ENCODE measurements around the gene CYP19A1.

The CYP19A1 gene

DNA sequence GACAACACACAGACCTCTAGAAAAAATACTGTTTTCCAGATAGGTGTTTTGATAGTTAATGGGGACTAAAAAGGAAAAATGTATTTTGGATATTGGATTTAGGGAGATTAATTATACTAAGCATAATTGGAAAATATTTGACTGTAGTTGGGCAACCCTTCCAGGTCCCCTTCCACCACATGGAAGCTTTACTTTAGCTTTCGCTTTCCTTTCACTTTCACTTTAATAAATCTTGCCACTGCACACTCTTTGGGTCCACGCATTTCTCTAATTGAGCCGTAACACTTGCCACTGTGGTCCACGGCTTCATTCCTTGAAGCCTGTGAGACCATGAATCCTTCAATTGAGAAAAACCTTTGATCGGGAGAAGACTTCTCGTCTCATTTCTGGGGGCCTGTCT is 18.6 kb upstream of the CYP19A1 start:
- no peak for DNase-seq

DNA sequence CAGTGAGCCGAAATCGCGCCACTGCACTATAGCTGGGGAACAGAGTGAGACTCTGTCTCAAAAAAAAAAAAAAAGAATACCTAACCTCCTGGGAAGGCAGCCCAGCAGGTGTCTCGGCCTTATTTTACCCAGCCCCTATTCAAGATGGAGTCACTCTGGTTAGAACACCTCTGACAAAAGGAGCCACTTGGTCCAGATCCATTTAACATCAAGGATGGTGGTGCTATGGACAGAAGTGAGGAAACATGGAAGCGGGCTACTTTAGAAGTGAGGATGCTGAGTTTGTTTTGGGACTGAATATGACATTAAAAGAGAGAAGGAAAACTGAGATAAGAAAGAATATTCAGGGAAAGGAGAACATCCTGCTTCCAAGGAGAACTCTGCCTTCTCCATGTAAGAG is 17.8 kb upstream of the CYP19A1 start:
- DNase-seq = no peak

DNA sequence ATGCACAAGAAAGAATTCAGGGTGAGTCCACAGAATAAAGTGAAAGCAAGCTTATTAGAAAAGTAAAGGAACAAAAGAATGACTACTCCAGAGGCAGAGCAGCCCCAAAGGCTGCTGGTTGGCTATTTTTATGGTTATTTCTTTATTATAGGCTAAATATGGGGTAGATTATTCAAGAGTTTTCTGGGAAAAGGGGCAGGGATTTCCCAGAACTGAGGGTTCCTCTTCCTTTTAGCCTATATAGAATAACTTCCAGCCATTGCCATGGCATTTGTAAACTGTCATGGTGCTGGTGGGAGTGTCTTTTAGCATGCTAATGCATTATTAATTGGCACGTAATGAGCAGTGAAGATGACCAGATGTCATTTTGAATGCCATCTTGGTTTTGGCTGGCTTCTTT is 16.7 kb upstream of the CYP19A1 start:
- DNase-seq = no peak

DNA sequence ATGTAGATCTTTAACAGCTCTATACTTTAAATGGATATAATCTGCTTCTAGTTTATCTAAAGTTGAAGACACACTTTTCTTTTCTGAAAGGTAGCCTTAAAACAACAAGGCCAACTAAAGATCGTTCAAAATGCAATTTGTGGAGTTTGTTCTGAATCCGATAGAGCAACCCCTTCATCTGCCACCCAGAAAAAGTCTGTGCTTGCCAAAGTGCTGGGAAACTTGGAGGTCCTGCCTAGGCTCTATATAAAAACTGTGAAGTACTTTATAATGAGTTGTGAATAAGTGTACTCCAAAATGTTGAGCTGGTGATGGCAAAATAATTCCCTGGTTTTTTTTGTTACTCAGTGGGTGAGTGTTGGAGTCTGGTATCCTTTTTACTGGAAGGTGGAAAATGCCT is 15.6 kb upstream of the CYP19A1 start:
- no peak for DNase-seq

DNA sequence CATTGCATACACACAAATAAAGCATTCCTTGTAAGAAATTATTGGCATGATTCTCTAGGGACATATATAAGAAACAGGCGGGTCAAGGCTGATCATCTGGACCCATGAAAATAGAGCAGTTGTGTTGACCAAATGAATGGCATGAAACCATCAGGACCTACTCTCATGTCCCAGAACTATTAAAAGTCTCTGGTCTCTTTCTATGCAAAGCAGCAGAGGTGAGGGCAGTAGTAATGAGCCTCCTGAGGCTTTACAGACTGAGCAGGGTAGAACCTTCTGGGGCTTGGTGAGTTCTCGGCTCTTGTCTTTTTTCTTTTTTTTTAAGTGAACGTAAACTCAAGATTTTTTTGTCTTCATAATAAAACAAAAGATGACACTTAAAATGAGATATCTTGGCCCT is 12.3 kb upstream of the CYP19A1 start:
- DNase-seq = no peak

DNA sequence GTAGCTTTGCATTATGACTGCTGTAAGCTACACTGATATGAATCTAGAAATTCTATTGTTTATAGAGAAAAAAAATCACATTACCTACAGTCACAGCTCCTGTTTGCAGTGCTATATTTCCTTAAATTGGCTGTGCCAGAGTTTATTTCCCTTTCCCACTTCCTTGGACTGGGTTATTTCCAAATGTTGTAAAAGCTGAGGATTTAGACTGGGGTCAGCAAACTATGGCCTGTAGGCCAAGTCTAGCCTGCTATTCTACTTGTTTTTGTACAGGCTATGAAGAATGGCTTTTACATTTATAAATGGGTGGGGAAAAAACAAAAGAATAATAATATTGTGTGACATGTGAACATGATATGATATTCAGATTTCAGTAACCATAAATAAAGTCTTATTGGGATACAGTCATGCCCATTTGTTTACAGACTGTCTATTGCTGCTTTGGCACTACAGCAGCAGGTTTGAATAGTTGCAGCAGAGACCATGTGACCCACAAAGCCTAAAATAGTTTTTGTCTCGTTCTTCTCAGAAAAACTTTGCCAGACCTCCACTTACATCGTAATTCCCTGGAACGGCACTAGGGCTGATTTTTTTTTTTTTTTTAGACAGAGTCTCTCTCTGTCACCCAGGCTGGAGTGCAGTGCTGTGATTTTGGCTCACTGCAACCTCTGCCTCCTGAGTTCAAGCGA is 10.9 kb upstream of the CYP19A1 start:
- DNase-seq = no peak

DNA sequence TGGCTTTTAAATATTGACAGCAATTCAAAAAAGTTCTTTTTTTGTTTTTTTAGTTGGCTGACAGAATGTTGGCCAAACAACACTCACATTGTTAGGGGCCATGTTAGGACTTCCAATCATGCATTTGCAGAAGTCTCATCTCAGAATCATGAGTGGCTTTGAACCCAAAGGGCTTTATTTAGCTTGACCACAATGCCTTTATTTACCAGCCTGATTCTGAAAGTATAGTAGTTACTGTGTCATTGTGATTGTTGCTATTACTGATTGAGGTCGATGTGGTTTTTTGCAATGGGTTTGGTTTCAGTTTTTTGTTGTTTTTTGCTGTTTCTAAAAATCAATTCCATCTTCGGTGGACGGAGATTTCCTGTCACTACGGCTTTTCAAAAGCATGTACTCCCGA is 10.3 kb upstream of the CYP19A1 start:
- no peak for DNase-seq

DNA sequence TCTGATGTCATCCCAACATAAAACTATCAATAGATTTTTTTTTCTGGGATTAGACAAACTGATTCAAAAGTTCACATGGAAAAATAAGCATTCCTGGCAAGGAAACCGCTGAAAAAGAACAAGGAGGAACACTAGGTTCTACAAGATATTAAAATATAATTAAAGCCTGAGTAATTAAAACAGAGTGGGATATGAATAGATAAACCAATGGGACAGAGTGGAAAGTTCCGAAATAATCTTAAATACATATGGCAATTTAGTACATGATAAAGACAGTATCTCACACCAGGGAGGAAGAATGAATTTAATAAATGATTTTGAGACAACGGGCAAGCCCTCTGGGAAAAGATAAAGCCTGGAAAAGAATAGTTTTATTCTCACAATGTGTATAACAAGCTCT is 7.7 kb upstream of the CYP19A1 start:
- no peak for DNase-seq

DNA sequence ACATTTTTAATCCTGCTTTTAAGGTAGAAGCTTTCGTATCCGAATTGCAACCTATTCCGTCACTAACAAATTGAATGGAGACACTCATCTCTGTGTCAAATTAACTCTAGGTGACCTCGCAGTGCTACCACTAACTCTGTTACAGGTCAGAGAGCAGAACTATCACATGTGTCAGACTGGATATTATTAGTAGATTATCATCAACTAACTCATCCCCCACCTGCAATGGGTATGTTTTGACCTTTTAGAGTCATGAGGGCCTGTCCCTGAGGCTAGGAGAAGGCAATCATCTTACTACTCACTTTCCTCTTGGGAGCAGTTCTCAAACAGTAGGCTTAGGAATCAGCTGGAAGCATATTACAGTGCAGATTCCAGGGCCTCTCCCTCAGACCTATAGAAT is 5.1 kb upstream of the CYP19A1 start:
- no peak for DNase-seq

DNA sequence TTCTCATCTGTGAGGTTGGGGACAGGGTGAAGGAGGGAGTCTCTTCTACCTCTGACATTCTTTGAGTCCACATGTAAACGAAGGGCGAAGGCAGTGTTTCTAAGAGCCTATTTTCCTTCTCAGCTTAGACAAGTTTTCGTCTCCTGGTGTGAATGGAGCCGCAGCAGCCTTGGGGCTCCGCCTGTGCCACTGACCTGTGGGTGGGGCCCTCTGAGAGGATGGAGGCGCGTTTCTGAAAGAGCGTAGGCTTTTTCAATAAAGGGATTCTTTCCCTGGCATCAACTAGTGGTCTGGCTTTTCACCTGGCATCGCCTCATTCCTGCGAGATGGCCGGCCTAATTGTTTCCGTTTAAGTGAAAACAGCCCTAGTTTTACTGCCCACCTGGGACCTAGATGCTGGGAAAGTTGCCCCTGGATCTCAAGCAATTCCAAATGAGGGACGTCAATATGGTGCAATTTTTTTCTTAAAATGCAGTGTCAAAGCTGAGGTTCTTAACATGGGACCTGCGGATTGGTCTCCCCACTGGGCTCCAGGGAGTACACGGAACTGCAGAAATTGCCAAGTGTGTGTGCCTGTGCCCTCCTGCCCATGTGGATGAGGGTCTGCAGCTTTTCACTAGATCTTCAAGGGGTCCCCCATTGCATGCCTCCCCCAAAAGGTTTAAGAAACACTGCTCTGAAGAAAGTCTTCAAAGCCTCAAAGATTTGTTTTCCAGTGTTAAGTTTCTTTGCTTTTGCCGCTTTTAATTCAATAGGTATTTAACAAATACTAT is 4.0 kb upstream of the CYP19A1 start:
- no peak for DNase-seq

DNA sequence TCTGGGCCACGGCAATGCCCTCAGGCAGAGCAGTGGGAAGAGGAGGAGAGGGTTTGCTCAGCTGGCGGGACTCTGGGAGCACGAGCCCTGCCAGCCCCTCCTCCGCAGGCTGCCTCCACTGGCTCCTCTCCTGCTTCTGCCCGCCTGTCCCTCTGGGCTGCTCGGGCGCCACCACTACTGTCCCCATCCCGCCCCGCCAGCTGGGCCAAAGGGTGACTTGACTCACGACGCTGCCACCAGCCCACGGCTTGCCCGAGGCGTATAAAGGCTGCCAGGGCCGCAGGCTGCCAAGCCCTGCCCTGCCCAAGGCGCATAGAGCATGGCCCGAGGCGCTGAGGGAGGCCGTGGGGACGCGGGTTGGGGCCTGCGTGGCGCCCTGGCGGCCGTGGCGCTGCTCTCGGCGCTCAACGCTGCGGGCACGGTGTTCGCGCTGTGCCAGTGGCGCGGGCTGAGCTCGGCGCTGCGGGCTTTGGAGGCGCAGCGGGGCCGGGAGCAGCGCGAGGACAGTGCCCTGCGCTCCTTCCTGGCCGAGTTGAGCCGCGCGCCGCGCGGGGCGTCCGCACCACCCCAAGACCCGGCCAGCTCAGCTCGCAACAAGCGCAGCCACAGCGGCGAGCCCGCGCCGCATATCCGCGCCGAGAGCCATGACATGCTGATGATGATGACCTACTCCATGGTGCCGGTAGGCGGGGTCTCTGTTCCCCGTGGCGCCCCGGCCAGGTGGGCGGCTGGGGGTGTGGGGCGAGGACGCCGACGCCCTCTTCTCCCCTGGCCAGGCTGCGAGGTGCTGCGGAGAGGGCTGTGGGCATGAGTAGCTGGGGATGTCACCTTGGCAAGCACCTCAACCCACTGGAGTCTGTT is 3.2 kb upstream of the CYP19A1 start, which contains the start of gene GLDN:
GLDN (plus strand) TSS at position 290 of the 861 bp plus-strand sequence; CDS start at position 320, 30 bp downstream.
- no peak for DNase-seq

DNA sequence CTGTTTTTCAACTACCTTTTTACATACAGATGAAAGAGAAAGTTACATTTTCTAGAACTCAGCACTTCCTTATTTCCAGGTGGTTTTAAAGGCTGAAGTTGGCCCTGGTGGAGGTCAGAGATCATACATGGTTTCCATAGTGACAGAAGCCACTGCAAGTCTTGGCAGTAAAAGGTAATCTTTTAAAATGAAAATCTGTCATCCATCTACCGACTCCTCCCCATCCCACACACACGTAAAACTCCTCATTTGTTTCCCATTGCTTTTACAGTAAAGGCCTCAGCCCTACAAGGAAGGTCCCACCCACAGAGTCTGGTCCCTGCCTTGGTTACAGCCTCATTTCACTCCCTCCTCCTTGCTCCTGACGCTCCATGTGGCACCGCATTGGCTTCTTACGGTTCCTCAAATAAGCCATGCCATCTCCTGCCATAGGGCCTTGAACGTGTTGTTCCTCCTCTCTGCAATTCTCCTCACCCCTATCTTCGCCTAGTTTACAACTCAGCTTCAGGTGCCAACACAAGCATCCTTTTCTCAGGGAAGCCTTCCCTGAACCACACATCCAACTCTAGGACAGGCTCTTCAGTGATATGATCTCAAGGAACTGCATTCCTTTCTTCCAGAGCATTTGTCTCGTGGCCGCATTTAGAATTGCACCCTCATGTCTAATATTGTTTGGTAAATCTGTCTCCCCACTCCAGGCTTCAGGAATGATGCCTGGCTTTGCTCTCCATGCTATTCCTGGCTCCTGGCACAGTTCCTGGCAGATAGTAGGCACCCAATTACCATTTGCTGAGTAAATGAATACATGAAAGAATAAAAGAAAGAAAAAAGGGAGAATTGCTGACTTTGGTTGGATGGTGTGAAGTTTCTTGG is 2.6 kb downstream of the CYP19A1 start:
- no peak for DNase-seq

DNA sequence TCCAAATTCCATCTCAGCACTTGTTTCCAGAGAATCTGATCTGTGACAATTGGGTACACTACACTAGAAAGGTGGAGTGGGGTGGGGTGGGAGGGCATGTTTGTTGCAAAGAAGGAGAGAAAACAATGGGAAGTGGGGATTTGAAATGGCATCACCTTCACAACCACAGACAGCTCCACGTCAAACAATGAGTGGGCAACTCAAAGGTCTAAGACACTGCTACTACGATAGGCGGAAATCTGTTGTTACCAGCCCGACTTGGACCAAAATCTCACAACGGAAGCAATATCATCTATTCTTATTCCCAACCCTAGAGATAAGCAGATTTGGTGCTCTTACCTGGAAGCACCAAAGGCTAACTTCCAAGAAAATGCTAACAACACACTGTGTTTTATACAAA is 3.3 kb downstream of the CYP19A1 start:
- DNase-seq = no peak

DNA sequence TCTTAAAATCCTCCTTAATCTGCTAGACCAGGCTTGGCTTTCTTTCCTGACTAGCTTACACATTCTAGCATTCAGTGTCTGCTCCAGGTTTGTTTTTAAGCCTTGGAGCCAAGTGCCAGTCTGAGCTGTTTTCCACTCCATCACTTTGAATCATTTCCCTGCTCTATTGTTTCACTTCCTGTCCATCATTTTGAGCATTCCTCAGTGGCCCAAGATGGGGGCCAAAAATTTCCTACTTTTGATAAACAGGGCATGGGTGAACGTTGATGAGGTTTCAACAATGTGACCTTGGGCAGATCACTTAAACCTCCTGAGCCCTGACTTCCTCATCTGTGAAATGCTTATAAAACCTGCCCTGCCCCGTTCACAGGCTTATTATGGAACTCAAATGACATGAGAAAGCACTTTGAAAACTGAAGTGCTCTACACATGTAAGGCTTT is 4.4 kb downstream of the CYP19A1 start:
- no peak for DNase-seq

DNA sequence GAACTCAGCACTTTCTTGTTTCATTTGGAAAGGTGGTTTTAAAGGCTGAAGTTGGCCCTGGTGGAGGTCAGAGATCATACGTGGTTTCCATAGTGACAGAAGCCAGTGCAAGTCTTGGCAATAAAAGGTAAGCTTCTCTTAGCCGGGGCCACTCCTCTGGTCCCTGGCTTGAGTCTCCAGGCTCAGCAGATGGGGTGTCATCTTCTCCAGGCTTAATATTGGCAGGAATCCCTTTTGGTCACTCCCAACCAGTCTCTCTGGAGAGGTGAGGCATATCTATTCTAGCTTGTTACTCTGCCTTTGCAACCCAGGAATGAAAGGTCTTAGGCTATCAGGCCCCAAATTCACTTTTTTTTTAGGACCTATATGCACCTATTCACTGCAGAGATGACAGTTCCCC is 4.8 kb downstream of the CYP19A1 start:
- DNase-seq = no peak

DNA sequence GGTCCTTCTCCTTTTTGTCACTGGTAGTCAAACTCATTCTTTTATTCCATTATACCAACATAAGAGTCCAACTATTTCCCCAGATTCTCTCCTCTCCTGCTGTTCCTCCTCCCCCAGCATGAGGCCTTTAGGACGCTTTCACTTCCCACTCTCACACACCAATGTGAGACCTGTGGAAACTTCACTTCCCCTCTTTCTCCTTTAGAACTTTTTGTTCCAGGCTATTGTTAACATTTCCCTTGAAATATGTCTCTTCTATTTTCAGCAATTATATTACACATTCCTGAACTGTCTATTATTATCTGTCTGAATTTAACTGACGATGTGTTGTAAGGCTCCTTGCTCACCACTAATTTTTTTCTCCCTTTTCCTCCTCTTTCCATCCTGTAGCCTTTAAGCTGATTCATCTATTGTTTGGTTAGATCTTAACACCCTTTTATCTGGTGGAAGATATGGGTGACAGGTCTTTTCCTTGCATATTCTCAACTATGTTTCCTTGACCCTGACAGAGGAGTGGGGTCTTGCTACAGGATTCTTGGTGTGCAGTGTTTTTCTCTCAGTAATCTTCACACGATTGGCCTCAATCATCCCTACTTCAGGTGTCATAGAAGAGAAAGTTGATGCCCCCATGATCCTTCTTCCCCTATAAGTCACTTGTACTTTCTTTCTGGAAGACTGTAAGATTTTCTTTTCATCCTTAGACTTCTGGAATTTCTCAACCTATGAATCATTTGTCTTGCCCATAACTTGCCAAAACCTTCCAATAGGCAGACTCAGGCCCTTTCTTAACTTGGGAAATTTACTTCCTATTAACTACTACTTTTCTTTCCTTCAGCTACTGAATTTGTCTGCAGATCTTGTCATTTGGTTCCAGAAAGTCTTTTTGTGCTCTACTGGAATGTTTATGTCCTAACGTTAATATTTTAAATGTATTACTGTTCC is 5.9 kb downstream of the CYP19A1 start:
- no peak for DNase-seq

DNA sequence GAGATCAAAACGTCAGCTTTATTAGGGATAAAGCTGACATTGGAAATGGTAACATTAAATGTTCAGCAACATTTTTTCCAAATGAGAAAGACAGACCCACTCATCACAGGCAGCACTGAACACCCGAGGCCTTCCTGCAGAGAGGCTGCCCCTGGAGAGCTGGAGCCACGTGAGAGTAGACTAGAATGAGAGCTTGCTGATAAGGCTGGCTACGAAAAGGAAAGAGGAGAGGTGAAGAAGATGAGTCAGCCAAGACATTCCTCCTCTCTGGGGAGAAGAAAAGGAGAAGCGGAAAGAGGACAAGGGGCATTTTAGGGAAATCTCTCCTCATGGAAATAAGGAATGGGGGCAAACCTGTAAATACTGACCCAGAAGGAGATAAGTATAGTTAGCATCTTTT is 7.3 kb downstream of the CYP19A1 start:
- DNase-seq = no peak

DNA sequence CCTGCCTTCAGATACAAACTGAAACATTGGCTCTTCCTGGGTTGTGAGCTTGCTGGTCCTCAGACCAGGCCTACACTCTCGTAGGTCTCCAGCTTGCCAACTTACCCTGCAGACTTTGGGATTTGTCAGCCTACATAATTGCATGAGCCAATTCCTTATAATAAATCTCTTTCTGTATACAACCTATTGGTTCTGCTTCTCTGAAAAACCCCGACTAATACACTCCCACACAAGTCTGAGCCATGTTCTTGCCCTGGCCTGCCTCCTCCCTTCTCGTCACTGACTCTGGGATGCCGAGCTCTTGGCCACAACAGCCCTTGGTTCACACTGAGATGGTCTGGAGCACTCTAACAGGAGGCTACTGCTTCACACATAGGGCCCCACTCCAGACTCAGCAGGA is 9.5 kb downstream of the CYP19A1 start:
- no peak for DNase-seq

DNA sequence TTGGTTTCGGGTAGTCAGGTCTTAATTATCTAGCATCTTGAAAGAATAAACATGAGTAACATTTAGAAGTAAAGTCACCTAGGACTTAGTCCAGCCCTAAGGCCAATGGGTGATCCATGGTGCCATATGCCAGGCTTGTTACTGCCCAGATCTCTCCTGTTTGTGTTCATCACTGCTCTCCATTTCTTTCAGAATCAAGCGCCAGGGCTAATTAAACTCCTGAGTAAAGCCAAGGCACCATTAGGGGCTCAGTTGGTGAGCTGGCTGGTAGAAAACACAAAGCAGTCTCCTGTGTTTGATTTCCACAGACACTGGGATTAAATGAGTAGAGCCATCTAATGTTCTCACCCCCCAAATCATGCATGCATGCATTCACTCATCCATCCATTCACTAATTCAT is 11.3 kb downstream of the CYP19A1 start:
- DNase-seq = no peak

DNA sequence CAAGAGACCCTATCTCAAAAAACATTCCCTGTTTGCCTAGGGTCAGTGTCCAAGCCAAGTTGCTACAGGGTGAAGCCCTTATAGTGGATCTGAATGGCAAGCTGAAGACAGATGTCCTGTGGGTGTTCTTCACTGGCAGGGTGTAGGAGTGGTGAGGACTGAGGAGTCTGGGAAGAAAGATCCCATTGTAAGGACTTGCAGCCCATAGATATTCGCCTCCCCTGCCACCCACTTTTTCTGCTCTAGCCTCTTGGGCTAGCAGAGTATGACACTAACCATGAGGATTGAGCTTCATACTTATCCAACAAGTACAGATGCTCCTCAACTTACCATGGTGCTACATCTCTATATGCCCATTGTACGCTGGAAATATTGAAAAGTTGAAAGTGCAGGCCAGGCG is 13.2 kb downstream of the CYP19A1 start:
- no peak for DNase-seq

DNA sequence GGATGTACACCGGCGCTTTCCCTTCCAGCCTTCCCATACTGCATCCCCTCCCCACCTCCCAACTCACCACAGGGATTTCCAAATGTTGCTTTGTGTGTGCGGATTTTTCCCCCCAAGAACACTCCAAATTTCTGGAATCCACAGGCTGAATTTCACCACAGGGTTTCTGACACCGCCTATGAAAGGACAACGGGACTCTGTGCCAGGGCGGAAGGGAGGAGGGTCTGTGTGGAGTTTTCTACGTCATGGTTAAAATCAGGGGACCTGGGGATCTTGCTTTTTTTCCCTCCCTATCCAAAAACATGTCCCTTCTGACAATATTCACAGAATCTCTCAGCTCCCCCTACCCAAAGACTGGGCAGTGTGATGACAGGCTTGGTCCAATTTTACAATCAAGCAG is 14.6 kb downstream of the CYP19A1 start:
- no peak for DNase-seq

Measured in CD4-positive, alpha-beta T cell treated with Interleukin-21 for 1 hour (primary cell).